Neural progenitor cell (in vitro differentiated cells): ENCODE results near the gene SLC35E2B.

Experiments used
- CTCF ChIP-seq: fragments of 200-600 bp; sonication (generic); IDR thresholded peaks from 2 replicates; pipeline ENCODE4 v1.5.1; 2017; ENCODE audit warnings: antibody characterized with exemption, mild to moderate bottlenecking
- EZH2 ChIP-seq: fragments of 200-600 bp; sonication (generic); IDR thresholded peaks from 2 replicates; pipeline ENCODE4 v1.6.1; 2017; ENCODE audit warnings: antibody characterized with exemption, mild to moderate bottlenecking, moderate library complexity

- TF ChIP-seq CTCF (no peak), EZH2 (no peak)
Observed at GRCh38 chr1:1680912-1681273, 11.7 kb downstream of the SLC35E2B start.
